ENCODE data around the gene NT5M. TPM values are rescaled to one million over a fixed set of nuclear protein-coding genes. Genes with fewer than 3 reads are reported as not detected.
"Not testable (repeated sequence)": the region's sequence is repeated elsewhere in the genome, so short reads cannot be mapped to it uniquely, and the experiment has no call there.

The NT5M gene
- total RNA-seq, 1 experiment from 2014 or later, result 4.5 TPM

- not testable (repeated sequence) for DNase-seq (ENCODE audit: low read depth)
Observed at GRCh38 chr17:17301659-17302058, 1.5 kb upstream of the NT5M start.

DNA sequence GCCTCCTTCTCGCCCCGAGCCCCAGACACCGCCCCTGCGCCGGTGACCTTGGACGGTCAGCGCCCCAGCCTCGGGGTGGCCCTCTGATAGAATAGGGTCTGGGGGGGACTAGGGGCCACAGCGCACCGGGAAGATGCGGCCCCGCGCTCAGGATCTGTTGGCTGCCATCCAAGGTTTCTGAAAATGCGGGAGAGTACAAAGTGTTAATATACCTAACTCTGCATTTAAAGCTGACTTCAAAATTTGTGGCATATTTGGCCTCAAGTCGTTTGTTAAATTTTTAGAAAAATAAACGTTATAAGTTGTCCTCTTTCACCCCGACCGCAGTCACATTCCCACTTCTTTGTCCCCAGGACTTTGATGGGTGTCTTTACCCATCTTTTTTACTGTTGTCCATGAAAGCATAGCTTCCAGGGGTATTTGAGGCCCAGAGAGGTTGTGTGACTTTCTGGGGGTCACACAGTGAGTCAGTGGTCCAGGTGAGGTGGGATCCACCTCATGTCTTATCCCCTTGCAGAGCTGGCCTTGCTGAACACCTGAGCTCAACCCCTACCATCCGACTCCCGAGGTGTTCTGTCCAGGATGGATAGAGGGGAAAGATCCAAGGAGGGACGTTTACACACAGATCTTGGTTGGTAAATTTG is 796 bp downstream of the NT5M start:
- no peak for DNase-seq (ENCODE audit: low read depth)

- no peak for DNase-seq (ENCODE audit: low read depth)
Observed at GRCh38 chr17:17304521-17304985, 1.4 kb downstream of the NT5M start.

DNA sequence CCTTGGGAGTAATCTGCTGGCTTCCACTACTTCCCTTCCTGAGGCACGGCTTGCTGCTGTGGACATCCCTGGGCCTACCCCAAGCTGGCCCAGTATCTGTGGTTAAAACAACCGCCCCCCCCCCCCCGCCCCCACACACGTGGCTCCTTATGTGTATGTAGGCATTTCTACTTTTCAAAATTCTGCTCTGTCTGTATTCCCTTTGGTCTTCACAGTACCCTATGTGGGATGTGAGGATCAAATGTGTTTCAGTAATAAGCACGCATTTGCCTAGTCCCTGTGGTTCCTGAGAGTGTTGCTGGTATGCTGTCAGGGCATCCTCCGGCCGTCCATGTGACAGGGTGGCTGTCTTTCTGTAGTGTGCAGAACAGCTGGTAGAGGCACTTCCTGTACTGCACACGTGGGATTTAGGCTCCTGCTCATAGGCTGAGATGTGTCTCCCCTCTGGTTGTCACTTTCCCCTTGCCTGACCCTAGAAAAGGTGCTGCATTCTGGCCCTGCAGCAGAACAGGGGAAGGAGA is 2.2 kb downstream of the NT5M start:
- DNase-seq (ENCODE audit: low read depth), result peak; percentile 55

DNA sequence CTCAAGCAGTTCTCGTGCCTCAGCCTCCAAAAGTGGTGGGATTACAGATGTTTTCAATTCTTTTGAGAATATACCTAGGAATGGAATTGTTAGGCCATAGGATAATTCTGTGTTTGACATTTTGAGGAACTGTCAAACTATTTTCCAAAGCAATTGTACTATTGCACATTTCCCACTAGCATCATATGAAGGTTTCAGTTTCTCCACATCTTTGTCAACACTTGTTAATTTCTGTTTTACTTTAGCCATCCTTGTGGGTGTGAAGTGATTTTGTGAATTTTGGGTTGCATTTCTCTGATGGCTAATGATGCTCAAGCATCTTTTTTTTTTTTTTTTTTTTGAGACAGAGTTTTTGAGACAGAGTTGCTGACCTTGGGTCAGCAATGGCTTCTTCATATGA is 6.2 kb downstream of the NT5M start:
- DNase-seq (ENCODE audit: low read depth), result no peak

- no peak for DNase-seq (ENCODE audit: low read depth)
Observed at GRCh38 chr17:17313350-17313991, 10.3 kb downstream of the NT5M start.

GRCh38 chr17:17314501-17315071 is 11.4 kb downstream of the NT5M start:
- DNase-seq (ENCODE audit: low read depth), result no peak

GRCh38 chr17:17315142-17315821 is 12.1 kb downstream of the NT5M start:
- DNase-seq (ENCODE audit: low read depth), result no peak

- DNase-seq (ENCODE audit: low read depth), result no peak
Observed at GRCh38 chr17:17320188-17320910, 17.2 kb downstream of the NT5M start.

DNA sequence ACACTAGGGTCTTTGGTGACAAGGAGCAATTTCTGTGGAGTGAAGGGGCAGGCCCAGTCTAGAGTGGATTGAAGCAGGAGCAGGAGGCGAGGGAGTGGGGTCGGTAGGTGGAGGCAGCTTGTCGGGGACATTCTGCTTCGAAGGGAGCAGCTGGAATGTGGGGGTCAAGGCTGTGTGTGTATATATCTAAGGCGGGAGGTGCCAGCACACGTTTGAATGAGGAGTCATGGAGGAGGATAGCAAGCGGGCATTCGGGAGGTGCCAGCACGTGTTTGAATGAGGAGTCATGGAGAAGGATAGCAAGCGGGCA is 17.7 kb downstream of the NT5M start:
- DNase-seq (ENCODE audit: low read depth), result no peak

GRCh38 chr17:17321356-17322025 is 18.3 kb downstream of the NT5M start:
- DNase-seq (ENCODE audit: low read depth), result no peak

- no peak for DNase-seq (ENCODE audit: low read depth)
Observed at GRCh38 chr17:17322516-17323510, 19.6 kb downstream of the NT5M start.

DNA sequence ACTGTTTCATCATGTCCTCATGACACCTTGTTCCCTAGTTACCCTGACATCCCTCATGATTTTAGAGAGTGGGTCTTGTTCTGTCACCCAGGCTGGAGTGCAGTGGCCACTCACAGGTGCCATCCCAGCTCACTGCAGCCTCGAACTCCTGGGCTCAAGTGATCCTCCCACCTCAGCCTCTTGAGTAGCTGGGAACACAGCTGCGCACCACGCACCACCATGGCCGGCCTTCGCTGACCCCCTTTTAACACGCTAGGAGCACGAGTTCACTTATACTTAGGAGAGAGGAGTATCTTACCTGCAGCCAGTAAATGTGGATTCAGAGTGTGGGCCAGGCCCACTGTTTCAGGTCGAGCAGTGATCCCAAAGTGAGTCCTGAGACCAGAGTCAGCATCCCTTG is 21.4 kb downstream of the NT5M start:
- no peak for DNase-seq (ENCODE audit: low read depth)

GRCh38 chr17:17325228-17325627 is 22.1 kb downstream of the NT5M start:
- peak; percentile 81 for DNase-seq (ENCODE audit: low read depth)

- no peak for DNase-seq (ENCODE audit: low read depth)
Observed at GRCh38 chr17:17325816-17326215, 22.6 kb downstream of the NT5M start.

DNA sequence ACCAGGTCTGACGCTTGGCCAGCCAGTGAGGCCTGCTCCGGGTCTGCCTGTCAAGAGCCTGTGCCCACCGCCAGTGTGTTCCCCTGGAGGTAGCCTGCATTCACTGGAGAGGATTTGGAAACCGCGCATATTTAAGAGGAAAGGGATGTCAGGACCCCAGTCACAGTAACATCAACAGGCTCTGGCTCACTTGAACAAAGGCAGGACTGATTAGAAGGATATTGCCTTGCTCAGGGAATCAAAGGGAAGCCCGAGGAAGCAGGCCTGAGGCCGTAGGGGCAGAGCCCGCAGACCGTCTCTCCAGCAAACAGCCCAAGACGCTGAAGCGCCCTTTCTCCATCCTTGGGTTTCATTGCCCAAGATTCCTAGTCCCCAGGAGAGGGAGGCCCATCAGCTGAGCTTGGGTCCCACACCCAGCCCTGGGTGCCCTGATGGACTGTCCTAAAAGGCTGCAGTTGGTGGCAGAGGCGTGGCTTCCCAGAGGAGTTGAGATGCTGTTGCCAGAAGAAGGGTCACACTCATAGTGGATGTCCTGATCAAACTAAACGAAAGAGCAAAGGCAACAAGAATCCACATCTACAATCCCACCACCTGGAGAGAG is 23.2 kb downstream of the NT5M start:
- no peak for DNase-seq (ENCODE audit: low read depth)

DNA sequence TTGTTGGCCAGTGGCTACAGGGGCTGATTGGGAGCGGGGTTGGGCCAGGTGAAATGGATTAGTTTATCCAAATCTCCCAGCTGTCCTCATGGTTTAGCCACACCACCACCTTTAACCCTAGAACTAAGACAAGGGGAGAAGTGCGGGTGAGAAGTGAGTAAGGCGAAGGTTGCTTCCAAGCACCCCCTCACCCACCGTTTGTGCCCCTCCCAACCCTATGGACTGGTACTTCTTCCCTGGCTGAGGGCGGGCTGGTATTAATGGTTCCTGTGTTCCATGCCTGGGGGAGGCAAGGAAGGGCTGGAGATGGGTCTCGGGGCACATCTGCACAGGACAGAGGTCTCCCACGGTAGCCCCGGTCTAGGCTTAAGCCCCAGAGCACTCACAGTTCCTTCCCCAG is 25.1 kb downstream of the NT5M start:
- no peak for DNase-seq (ENCODE audit: low read depth)

GRCh38 chr17:17341452-17341851 is 38.3 kb downstream of the NT5M start:
- DNase-seq (ENCODE audit: low read depth), result no peak

DNA sequence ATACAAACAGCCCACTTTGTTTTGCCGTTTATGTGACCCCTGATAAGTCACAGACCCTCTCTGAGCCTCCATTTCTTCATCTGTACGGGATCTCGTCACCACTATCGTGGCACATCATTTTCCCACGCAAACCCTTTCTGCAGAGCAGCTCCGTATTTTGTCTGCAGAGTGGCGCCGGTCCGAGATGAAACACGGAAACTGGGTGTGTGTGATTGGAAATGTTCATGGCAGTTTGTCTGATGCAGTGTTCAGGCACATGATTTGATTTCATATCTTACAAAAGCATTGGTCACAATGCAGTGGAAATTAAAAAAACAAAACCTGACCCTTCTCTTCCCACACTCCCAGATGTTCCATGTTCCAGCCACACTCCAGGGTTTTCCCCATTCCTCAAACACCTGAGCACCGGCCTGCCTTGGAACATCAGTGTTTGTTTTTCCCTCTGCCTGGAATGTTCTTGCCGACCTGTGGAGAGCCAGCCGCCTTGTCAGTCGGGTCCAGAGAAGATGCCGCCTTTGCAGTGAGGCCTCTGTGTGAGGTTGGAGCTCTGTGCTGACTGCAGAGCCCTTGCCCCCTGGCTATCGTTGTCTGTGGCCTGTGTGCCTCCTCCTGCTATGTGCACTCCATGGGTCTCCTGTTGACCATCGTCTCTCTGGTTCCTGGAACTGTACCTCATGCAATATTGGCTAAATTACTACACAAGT is 39.2 kb downstream of the NT5M start:
- no peak for DNase-seq (ENCODE audit: low read depth)

Data from LHCN-M2 (cell line).